Mesenteric fat pad (tissue), 1 donor: ENCODE measurements around the gene CHD5. TPM values are rescaled to one million over a fixed set of nuclear protein-coding genes. Genes with fewer than 3 reads are reported as not detected.

Experiments used
- DNase-seq: peaks from one replicate; pipeline ENCODE4 v3.0.0-alpha.2; 2020; ENCODE audit warnings: low spot score
- total RNA-seq: library from RNA; stranded (reverse); fragmentation: NEBNext Ultra II Directional; extraction: Animal tissue kit (Norgen Biotek cat#: 25700); gene quantifications from one replicate; pipeline ENCODE4 v1.2.1, GENCODE V29; 2021
- donor health status: DM: yes; HTN: yes; CAD: no.

Gene CHD5
- total RNA-seq, 1 donor from 2014 or later: 0.13 TPM

DNA sequence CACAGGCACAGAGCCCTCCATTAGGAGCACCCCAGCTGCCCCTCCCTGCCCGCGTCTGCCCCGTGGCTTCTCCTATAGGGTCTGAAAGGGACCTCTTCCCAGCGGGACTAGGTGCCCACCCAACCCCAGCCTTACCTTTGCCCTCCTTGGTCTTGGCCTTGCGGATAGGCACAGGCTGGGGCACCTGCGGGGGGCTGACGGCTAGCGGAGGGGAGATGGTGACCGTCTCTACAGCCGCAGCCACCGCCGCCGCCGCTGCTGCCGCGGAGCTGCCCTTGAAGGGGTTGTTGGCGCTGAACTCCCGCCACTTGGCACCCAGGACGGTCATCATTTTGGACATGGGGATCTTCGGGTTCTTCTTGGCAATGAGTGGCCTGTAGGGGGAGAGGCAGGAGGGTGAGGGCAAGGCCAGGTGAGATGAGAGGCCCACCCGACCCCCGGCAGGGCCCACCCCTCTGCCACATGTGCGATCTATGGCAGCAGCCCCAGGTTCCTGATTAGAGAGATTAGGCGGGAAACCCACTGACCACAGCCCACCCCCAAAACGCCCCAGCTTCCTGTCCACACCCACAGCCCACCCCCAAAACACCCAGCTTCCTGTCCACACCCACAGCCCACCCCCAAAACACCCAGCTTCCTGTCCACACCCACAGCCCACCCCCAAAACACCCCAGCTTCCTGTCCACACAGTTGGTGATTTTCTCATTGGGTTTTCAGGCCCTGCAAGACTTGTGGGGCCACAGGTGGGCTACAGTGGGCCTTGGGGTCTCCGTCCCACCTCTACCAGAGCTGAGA, 25.4 kb downstream of the CHD5 start:
- DNase-seq: no peak

DNA sequence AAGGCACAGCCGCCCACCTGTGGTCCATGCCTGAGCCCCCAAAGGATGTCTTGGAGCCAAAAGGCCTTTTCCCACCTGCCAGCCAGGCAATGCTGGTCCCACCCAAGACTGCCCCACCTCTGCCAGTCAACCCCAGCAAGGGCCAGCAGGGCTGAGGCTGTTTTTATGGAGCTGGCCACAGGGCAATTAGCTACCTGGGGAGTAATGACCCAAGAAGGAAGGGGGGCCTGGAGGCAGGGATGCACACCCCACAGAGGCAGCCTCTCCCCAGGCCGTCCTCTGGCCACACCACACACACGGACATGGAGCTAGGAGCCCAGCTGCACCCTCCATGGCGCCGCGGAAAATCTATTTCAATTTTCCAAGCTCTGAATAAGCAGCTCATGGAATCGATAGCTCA, 27.2 kb downstream of the CHD5 start:
- DNase-seq: no peak

DNA sequence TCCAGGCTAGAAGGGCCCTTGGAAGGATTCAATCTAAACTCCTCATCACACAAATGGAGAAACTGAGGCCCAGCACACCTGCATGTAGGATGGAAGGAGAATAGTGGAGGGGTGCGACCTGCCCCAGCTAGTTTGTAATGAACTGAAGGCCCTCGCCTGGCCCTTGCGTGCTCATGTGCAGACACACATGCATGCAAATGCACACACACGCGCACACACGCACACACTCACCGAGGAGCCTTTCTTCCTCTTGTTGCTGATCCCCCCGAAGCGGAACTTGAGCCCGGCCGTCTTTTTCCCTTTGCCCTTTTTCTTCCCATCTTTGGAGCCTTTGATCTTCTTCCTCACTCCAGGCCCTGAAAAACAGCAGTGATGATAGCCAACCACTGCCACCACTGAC, 27.9 kb downstream of the CHD5 start:
- DNase-seq: no peak

DNA sequence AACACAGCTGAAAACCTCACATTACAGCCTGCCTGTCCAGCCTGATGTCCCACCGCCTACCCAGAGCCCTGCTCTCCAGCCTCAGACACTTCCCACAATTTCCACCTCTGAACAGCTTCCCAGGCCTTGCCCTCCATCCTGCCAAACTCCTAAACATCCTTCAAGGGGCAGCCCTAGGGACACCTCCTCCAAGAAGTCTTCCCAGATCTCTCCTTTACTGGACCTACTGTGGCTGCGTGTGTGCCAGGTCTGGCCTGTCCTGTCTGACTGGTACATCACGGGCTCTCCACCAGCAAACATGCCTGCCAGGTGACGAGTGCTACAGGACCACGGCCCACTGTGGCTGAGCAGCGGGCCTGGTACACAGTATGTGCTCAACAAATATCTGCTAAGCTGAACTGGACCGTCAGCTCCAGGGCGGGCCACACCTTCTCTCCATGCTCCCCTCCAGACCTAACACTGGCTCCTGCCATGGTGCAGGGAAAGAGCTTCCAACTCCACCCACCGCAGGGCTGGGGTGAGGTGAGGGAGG, 28.8 kb downstream of the CHD5 start:
- DNase-seq: no peak

DNA sequence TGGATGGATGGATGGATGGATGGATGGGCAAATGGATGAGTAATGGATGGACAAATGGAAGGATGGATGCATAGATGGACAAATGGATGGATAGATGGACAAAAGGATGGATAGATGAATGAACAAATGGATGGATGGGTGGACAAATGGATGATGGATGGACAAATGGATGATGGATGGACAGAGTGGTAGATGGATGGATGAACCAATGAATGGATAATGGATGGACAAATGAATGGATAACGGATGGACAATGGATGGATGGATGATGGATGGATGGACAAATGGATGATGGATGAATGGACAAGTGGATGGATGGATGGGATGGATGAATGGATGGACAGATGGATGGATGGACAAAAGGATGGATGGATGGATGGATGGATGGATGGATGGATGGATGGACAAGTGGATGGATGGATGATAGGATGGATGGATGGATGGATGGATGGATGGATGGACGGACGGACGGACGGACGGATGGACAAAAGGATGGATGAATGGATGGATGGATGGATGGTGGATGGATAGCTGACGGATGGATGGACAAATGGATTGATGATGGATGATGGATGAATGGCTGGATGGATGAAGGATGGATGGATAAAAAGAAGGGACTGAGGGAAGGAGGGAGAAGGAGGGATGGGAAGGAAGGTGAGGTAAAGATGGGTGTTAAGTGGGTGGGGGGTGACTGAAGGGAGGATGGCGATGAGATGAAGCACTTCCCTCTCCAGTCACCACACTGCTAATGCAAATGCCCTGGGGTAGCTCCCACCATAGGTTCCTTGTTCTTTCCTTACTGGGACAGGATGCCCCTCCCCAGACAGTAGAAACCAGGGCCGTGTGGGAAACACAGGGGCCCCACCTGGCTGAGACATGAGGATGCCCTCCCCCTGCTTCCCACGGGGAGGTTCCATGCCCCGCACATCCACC, 29.8 kb downstream of the CHD5 start:
- DNase-seq: no peak

DNA sequence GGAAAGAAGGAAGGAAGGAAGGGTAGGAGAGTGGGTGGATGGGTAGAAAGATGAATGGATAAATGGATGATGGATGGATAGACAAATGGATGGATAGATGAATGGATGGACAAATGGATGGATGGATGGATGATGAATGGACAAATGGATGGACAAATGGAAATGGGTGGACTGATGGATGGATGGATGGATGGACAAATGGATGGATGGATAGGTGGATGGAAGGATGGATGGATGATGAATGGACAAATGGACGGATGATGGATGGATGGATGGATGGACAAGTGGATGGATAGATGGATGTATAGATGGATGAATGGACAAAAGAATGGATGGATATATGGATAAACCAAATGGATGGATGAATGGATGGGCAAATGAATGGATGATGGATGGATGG, 30.5 kb downstream of the CHD5 start:
- no peak for DNase-seq

DNA sequence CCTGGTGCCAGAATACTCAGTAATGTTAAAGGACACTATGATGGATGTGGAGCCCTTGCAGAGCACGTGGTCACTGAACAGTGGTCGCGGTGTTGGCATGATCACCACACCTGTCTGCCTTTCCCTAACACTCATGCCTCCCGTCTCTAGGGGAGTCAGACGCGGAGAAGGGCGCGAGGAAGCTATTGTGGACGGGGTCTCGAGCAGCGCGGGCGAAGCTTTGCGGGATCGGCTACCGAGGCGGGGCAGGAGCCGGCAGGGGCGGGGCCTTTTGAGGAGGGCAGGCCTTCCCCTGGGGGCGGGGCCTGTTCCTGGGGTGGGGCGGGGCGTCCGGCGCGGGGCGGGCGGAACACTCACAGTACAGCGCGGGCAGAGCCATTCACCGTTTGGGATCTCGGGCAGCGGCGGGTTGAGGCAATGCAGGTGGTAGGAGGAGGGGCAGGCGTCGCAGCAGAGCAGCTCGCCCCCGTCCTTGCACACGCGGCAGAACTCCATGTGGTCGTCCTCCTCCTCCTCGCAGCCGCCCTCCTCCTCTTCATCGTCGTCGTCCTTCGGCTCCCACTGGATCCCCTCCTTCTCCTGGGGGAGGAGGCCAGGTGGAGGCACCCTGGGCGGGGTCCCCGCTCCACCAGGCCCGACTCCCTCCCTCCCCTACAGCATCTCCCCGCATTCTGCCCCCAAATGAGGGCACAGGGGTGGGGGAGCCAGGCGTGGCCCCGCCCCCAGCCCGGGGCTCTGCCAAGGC, 31.5 kb downstream of the CHD5 start:
- no peak for DNase-seq

DNA sequence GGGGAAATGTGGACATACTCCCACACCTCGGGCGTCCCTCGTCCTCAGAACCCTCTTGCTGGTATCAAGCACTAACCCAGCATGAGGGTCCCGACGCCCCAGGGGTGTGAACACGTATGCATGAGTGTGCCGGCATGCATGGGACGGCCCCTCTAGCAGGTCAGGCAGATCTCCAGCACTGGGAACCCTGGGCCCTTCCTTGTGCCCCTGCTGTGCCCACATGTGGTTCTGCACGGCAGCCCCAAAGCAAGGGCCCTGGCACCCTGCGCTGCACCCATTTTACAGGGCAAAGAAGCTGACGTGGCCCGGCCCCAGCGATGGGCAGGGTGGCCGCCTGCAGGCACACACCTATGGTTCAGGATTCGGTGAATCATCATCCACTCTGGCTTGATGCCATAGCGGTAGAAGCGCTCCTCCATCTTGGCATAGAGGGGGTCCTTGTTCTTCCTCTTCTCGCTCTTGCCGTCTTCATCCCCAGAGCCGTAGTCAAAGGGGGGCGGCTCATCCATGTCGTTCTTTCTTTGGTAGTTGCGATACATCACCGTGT, 34.2 kb downstream of the CHD5 start:
- no peak for DNase-seq

DNA sequence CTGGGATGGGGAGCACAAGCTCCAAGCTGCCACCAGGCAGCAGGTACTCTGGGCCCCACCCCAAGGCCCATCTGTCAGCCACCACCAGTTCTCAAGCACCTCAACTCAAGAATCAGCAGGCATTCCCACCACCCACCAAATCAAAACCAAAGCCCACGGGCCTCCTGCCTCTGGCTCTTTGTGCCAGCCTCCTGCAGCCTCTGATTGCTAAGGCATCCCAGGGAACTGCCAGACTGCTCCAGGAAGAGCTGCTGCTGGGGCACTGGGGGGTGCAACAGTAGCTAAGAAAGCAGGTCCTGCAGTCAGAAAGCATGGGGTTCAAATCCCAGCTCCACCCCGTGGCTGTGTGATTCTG, 34.7 kb downstream of the CHD5 start:
- DNase-seq: no peak

DNA sequence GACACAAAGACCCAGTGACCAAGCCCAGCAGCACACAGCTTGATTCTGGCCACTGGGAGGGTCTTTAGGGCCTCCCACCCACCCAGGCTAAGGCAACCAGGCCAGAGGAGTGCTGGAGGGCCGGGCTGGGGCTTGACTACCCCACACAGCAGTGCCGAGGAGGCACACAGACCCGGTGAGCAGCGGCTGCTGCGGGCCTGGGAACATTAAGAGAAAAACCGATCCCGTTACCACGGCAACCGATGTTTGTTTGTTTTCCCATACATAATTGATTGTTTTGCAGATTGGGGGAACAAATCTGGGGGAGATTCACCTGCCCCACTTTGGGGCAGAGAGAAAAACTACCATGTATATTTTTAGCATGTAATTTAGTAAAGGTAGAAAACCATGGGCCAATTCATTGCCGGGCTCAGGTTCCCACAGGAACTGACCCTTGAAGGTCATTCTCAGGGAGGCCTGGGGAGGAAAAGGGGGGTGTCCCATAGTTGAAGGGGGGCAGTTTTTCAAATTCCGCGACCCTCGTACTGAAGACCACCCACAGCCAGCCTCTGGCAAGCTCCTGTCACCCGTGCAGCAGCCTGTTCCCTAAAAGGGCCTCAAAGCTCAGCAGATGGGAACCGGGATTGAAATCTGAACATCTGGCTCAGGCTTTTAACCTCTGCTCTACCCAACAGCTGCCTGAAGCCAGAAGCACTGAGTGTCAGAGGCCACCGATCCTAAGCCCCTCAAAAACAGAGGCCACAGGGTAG, 35.3 kb downstream of the CHD5 start:
- DNase-seq: no peak

DNA sequence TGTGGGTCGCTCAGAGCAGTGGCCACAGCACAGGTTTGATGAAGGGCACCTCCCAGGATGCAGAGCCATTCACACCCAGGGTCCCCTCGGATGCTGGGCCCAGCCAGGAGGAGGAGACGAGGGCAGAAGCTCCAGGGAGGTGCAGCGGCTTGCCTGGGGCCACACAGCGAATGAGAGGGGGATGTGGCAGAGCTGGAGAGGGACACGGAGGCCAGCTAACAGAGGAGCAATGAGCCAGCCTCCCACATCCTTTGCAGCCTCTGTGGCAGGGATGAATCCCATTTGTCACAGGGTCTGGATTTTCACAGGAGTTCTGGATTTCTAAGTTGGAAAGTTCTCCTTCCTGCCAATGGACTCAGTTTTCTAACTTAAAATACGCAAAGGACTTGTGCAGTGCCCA, 35.9 kb downstream of the CHD5 start:
- no peak for DNase-seq

DNA sequence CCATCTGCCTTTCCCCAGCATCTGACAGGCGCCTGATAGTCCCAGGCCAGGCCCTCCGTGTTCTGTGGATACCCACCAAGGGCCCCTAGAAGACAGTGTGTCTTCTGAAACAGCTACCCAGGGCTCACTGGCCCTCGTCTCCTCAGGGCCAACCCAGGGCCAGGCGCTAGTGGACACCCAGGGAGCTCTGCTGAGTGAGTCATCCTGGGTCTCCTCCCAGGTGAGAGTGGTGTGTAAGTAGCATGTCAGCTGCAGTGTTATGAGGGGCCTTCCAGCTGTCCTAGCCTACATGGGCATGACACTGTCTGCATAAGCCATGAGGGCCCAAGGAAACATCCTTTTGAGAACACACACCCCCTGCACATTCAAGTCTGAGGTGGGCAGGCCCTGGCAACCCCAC, 36.7 kb downstream of the CHD5 start:
- no peak for DNase-seq

DNA sequence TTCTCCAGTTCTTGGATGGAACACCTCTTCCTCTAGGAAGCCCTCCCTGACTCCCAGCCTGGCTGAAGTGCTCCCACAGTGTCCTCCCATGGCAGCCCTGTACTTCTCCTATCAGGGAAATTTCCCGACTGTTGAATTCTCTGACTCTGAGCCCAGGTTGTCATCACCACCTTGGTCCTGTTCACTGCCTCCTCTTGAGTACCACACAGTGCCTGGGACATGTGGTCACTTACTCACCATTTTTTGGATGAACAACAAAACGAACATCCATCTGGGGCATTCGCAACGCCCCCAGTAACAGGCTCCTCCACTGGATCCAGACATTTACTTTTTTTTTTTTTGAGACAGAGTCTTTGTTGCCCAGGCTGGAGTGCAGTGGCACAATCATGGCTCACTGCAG, 37.4 kb downstream of the CHD5 start:
- DNase-seq: no peak

DNA sequence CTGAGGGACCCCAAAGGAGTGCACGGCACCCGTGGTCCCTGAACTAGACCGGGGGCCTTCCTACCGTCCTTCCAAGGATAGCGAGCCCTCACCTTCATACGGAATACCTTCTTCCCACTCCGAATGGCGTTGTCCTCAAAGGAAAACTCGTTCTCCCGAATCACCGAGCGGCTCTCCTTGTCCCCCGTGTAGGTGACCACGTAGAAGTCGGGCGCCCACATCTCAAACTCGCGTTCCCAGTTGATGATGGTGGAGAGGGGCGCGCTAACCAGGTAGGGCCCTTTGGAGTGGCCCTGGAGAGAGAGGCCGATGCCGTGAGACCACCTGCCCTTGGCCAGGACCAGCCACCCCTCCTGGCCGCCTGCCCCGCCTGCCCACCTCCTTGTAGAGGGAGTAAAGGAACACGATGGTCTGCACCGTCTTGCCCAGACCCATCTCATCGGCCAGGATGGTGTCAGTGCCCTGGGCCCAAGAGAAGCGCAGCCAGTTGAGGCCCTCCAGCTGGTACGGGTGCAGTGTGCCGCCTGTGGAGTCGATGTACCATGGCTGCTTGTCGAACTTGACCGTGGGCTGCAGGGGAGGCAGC, 38.0 kb downstream of the CHD5 start:
- no peak for DNase-seq

DNA sequence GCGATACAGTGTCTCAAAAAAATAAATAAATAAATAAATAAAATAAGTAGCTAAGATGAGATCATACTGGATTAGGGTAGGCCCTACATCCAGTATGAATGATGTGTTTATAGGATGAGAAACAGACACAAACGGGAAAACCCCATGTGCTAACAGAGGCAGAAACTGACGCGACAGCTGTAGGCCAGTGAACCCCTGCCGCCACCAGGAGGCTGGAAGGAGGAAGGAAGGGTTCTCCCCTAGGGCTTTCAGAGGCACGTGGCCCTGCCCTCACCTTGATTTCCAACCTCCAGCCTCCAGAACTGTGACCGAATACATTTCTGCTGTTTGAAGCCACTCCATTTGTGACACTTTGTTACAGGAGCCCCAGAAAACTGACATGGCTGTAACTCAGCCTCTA, 38.5 kb downstream of the CHD5 start:
- DNase-seq: no peak

DNA sequence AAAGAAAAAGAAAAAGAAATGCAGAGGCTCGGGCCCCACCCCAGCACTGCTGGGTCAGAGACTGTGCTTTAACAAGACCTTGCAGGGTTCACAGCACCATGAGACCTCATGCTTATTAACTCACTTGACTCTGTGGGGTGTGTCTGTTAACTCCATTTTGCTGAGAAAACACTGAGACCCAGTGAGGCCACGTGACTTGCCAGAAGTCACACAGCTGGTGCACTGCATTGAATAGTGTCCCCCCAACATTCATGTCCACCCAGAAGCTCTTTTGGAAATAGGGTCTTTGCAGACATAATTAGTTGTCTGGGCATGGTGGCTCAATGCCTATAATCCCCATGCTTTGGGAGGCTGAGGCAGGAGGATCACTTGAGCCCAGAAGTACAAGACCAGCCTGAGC, 39.7 kb downstream of the CHD5 start:
- DNase-seq: no peak

DNA sequence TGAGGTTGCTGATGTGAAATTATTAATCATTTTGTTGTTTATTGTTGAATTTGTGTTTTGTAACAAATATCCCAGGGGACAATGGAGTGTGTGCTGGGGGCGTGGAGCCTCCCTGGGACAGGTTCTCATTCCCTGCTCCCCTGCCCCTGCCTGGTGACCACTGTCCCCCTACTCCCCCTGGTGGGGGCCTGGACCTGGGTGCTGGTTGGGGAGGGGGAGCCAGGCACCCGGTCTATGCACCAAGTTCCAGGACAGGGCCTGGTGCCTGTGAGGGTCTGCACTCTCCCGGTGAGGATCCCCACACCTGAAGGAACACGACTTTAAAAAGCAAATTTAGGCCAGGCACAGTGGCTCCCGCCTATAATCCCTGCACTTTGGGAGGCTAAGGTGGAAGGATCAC, 42.4 kb downstream of the CHD5 start:
- DNase-seq: no peak

DNA sequence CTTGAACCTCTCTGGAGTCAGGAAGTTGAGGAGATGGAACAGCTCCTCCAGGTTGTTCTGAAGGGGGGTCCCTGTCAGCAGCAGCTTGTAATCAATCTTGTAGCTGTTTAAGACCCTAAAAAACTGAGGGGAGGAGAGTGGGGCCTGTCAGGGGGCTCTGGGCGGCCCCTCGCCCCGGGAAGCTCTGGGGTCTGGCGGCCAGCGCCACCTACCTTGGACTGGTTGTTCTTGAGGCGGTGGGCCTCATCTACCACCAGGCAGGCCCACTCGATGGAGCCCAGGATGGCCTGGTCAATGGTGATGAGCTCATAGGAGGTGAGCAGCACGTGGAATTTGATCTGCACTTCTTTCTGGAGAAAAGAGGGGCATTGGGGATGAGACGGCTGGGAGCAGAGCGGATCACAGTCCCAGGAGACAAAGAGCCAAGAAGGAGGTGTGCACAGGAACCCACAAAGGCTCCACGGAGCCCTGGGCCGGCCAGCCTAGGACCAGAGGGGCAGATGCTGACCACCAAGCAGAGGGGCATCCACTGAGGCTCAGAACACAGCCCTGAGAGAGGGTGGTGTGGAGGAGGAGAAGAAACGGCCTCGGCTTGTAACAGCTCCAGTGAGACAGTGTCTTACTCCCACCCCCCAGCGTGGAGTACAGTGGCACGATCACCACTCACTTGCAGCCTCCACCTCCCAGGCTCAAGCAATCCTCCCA, 43.5 kb downstream of the CHD5 start:
- DNase-seq: no peak

DNA sequence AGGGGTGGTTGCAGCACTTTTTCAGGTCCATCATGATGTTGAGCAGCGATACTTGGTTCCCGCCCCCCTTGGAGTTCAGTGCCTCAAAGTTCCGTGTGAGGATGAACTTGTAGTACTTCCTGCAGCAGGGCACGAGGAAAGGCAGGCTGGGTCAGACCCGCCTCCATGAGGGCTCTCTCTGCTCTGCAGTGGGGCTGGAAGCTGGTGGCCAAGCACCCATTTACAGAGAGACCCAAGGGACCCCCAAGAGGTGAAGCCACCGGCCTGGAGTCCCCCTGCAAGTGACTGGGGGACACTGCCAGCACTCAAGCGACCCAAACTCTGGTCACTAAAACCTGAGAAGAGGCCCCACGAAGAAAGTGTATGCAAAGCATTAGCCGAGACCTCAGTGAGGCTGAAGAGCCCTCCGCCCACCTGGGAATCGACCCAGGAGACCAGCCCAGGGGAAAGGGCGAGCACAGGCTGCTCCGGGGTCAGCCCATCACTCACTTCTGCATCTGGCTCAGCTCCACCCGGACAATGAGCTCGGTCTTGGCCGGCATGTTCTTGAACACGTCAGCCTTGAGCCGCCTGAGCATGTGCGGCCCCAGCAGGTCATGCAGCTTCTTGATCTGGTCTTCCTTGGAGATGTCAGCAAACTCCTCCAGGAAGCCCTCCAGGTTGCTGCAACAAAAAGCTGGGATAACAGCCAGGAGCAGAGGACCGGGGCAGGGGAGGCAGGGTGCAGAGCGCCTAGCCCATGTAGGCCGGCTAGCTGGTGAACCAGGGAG, 45.2 kb downstream of the CHD5 start:
- DNase-seq: no peak
